SK-N-SH (cell line): ENCODE measurements around the gene OSBPL10. TPM values are rescaled to one million over a fixed set of nuclear protein-coding genes. Genes with fewer than 3 reads are reported as not detected.

Experiments
- CTCF ChIA-PET: fragments of 300-600, 350-600 bp; formaldehyde crosslinking; extraction: SDS; loops from one replicate; lab custom pipeline; 2021; lab: Yijun Ruan, JAX
- POLR2A ChIA-PET: fragments of 350-600 bp; sonication (Branson Sonifier 250); formaldehyde crosslinking; extraction: SDS; loops from one replicate; lab custom pipeline; 2020; ENCODE audit warnings: antibody characterized with exemption, inconsistent platforms; lab: Yijun Ruan, JAX
- DNase-seq: peaks from one replicate; pipeline ENCODE4 v3.0.0; 2012
- H2AFZ ChIP-seq: fragments of 200-600 bp; sonication (generic); 2 replicates; pipeline ENCODE4 v1.8.1; 2016; ENCODE audit warnings: antibody characterized with exemption, mild to moderate bottlenecking, low read depth
- H3F3A ChIP-seq: fragments of 200-600 bp; sonication (generic); replicated peaks from 2 replicates; pipeline ENCODE3; 2016; ENCODE audit warnings: antibody characterized with exemption, mild to moderate bottlenecking; ENCODE audit not compliant: insufficient read depth
- H3K27ac ChIP-seq, 2 experiments: fragments of 200-500 bp in 1 of 2; fragments of 200-600 bp in 1 of 2; sonication (Bioruptor generic) in 1 of 2; sonication (generic), shearing (Covaris generic) in 1 of 2; 2 replicates each; pipeline versions ENCODE4 v1.5.1 to v1.6.1; 2014 to 2016; ENCODE audit warnings: low read depth in 2 of 2, inconsistent platforms in 1 of 2, low read length in 1 of 2, mild to moderate bottlenecking in 1 of 2, mixed read lengths in 1 of 2
- H3K27me3 ChIP-seq: fragments of 200-600 bp; sonication (generic), shearing (Covaris generic); 2 replicates; pipeline ENCODE4 v1.6.1; 2016; ENCODE audit warnings: mixed run types; ENCODE audit not compliant: insufficient read depth
- H3K36me3 ChIP-seq, 2 experiments: fragments of 200-500 bp in 1 of 2; fragments of 200-600 bp in 1 of 2; sonication (Bioruptor generic) in 1 of 2; sonication (generic) in 1 of 2; replicated peaks in 1 of 2; 2 replicates each; pipeline versions ENCODE3 to v1.5.1; 2014 to 2016; ENCODE audit warnings: low read length in 1 of 2, mild to moderate bottlenecking in 1 of 2; ENCODE audit not compliant: insufficient read depth in 2 of 2, control insufficient read depth in 1 of 2
- H3K4me1 ChIP-seq, 2 experiments: fragments of 200-500 bp in 1 of 2; fragments of 200-600 bp in 1 of 2; sonication (Bioruptor generic) in 1 of 2; sonication (generic), shearing (Covaris generic) in 1 of 2; 2 replicates each; pipeline versions ENCODE4 v1.5.1 to v1.6.1; 2014 to 2016; ENCODE audit warnings: low read depth in 1 of 2, low read length in 1 of 2, mixed run types in 1 of 2; ENCODE audit not compliant: insufficient read depth in 2 of 2, control insufficient read depth in 1 of 2
- H3K4me2 ChIP-seq: fragments of 200-600 bp; sonication (generic), shearing (Covaris generic); 2 replicates; pipeline ENCODE4 v1.6.1; 2017; ENCODE audit warnings: mixed run types
- H3K4me3 ChIP-seq, 2 experiments: fragments of 200-500 bp in 1 of 2; fragments of 200-600 bp in 1 of 2; sonication (Bioruptor generic) in 1 of 2; sonication (generic), shearing (Covaris generic) in 1 of 2; 2 replicates each; pipeline versions ENCODE4 v1.5.1 to v1.8.1; 2014 to 2016; ENCODE audit warnings: low read depth in 2 of 2, inconsistent platforms in 1 of 2, low read length in 1 of 2, mild to moderate bottlenecking in 1 of 2, mixed read lengths in 1 of 2, moderate library complexity in 1 of 2
- H3K79me2 ChIP-seq: fragments of 200-600 bp; sonication (generic); 2 replicates; pipeline ENCODE4 v1.8.1; 2017; ENCODE audit warnings: mild to moderate bottlenecking; ENCODE audit not compliant: insufficient read depth
- H3K9ac ChIP-seq: fragments of 200-600 bp; sonication (generic); 2 replicates; pipeline ENCODE4 v1.6.1; 2017; ENCODE audit warnings: mixed run types
- H3K9me2 ChIP-seq: fragments of 200-600 bp; sonication (generic); 2 replicates; pipeline ENCODE4 v1.6.1; 2017; ENCODE audit warnings: mixed run types
- H3K9me3 ChIP-seq: fragments of 200-600 bp; sonication (generic); 2 replicates; pipeline ENCODE4 v1.6.1; 2017; ENCODE audit warnings: mixed run types, mild to moderate bottlenecking, moderate library complexity
- H4K20me1 ChIP-seq: fragments of 200-600 bp; sonication (generic); 2 replicates; pipeline ENCODE4 v1.6.1; 2017; ENCODE audit warnings: mild to moderate bottlenecking, mixed run types; ENCODE audit not compliant: insufficient read depth
- CHD2 ChIP-seq: fragments of 150-350 bp; IDR thresholded peaks from 2 replicates; pipeline ENCODE4 v1.6.1; 2018; ENCODE audit warnings: low read length; ENCODE audit not compliant: partially characterized antibody
- ELF1 ChIP-seq: IDR thresholded peaks from 2 replicates; pipeline ENCODE4 v1.4.0; 2012
- EP300 ChIP-seq, 2 experiments: IDR thresholded peaks; 2 replicates each; pipeline versions ENCODE4 v1.4.0 to v1.6.1; 2012; ENCODE audit warnings: borderline replicate concordance in 1 of 2, low read depth in 1 of 2, low read length in 1 of 2
- EZH2phosphoT487 ChIP-seq: fragments of 200-600 bp; sonication (generic); IDR thresholded peaks from 2 replicates; pipeline ENCODE4 v1.6.1; 2017; ENCODE audit warnings: low read depth, mixed run types, mild to moderate bottlenecking, antibody characterized with exemption, moderate library complexity, borderline replicate concordance
- FOSL2 ChIP-seq: IDR thresholded peaks from 2 replicates; pipeline ENCODE4 v1.4.0; 2012; ENCODE audit warnings: low read depth, mild to moderate bottlenecking, moderate library complexity, borderline replicate concordance
- GATA2 ChIP-seq: sonication (generic); formaldehyde crosslinking; IDR thresholded peaks from 2 replicates; pipeline ENCODE4 v1.5.0; 2020; ENCODE audit warnings: mild to moderate bottlenecking, missing genetic modification reagents
- IRF3 ChIP-seq: fragments of 150-350 bp; IDR thresholded peaks from 2 replicates; pipeline ENCODE4 v1.6.1; 2016; ENCODE audit warnings: mild to moderate bottlenecking, low read depth, low read length
- MAX ChIP-seq: IDR thresholded peaks from 2 replicates; pipeline ENCODE4 v1.4.0; 2012; ENCODE audit warnings: low read depth
- MEF2A ChIP-seq: IDR thresholded peaks from 2 replicates; pipeline ENCODE4 v1.4.0; 2012; ENCODE audit warnings: low read depth, borderline replicate concordance
- NFIC ChIP-seq: IDR thresholded peaks from 2 replicates; pipeline ENCODE4 v1.4.0; 2012; ENCODE audit warnings: borderline replicate concordance
- NRF1 ChIP-seq: IDR thresholded peaks from 2 replicates; pipeline ENCODE4 v1.6.1; 2012; ENCODE audit warnings: low read depth, mild to moderate bottlenecking, low read length
- POLR2AphosphoS5 ChIP-seq: IDR thresholded peaks from 2 replicates; pipeline ENCODE4 v1.6.1; 2012; ENCODE audit warnings: low read depth, low read length
- RCOR1 ChIP-seq: fragments of 150-350 bp; IDR thresholded peaks from 2 replicates; pipeline ENCODE4 v1.6.1; 2017; ENCODE audit warnings: antibody characterized with exemption, low read length
- REST ChIP-seq: IDR thresholded peaks from 2 replicates; pipeline ENCODE4 v1.6.1; 2012; ENCODE audit warnings: mild to moderate bottlenecking, low read depth, low read length, moderate library complexity
- RFX5 ChIP-seq: IDR thresholded peaks from 2 replicates; pipeline ENCODE4 v1.6.1; 2012; ENCODE audit warnings: mild to moderate bottlenecking, improper control_type of control experiment, low read length
- RXRA ChIP-seq: IDR thresholded peaks from 2 replicates; pipeline ENCODE4 v1.4.0; 2012; ENCODE audit warnings: low read depth, mild to moderate bottlenecking, borderline replicate concordance
- SMC3 ChIP-seq: IDR thresholded peaks from 2 replicates; pipeline ENCODE4 v1.6.1; 2012; ENCODE audit warnings: low read depth, low read length, improper control_type of control experiment
- TAF1 ChIP-seq: IDR thresholded peaks from 2 replicates; pipeline ENCODE4 v1.6.1; 2012; ENCODE audit warnings: low read depth, mild to moderate bottlenecking, low read length, moderate library complexity, borderline replicate concordance
- USF2 ChIP-seq: fragments of 150-350 bp; IDR thresholded peaks from 2 replicates; pipeline ENCODE4 v1.6.1; 2017; ENCODE audit warnings: antibody characterized with exemption, low read length, low read depth, borderline replicate concordance
- YY1 ChIP-seq: IDR thresholded peaks from 2 replicates; pipeline ENCODE4 v1.4.0; 2012; ENCODE audit warnings: low read depth, mild to moderate bottlenecking
- WGBS: methylation state at CpG from one replicate; pipeline ENCODE4 v1.1.6; 2017; ENCODE audit warnings: low lambda C conversion rate; 5-methylcytosine and 5-hydroxymethylcytosine counted together
- polyA plus RNA-seq, 3 experiments: library from polyadenylated mRNA; depleted of rRNA; stranded (reverse); fragments of >200 nt; gene quantifications; 2 replicates each; pipeline ENCODE4 v1.2.3, GENCODE V29; 2012

Gene OSBPL10
- polyA plus RNA-seq, 1 of the 3 experiments (the other 2 are of a cell fraction), result 0.12 TPM

- Histone ChIP-seq H2AFZ (no peak overlapping the region), H3K27ac (no peak overlapping the region), H3K4me3 (no peak overlapping the region), H3F3A (no peaks in the 10 kb centered on the region), H3K9me3 (no peaks in the 10 kb centered on the region), H4K20me1 (no peaks in the 10 kb centered on the region), H3K27me3 (no peaks in the 10 kb centered on the region), H3K9ac (no peak overlapping the region), H3K79me2 (no peaks in the 10 kb centered on the region), H3K9me2 (no peaks in the 10 kb centered on the region), H3K4me2 (no peak overlapping the region), H3K4me1 (no peaks in the 10 kb centered on the region), H3K36me3 (no peaks in the 10 kb centered on the region)
- TF ChIP-seq NFIC (no peak), POLR2AphosphoS5 (no peak), NRF1 (no peak), RFX5 (no peak), TAF1 (no peak), MEF2A (no peak), ELF1 (no peak), SMC3 (no peak), MAX (no peak)
- WGBS, result 62% methylated on average over 3 of the region's 4 CpGs
- ChIA-PET POLR2A (no interaction called here), CTCF (no interaction called here)
- DNase-seq, result no peak
These were observed 180.6 kb downstream of the OSBPL10 start for GRCh38 chr3:31800436-31800835.

- Histone ChIP-seq H3K4me1 (no peaks in the 10 kb centered on the region), H3F3A (no peaks in the 10 kb centered on the region), H3K79me2 (no peaks in the 10 kb centered on the region), H3K4me3 (no peak overlapping the region), H3K9me2 (no peaks in the 10 kb centered on the region), H3K27ac (no peak overlapping the region), H3K36me3 (no peaks in the 10 kb centered on the region), H4K20me1 (no peaks in the 10 kb centered on the region), H2AFZ (no peak overlapping the region), H3K9me3 (no peaks in the 10 kb centered on the region), H3K9ac (no peak overlapping the region), H3K27me3 (no peaks in the 10 kb centered on the region), H3K4me2 (no peak overlapping the region)
- WGBS, result 79% methylated on average over 4 of the region's 4 CpGs
- POLR2A ChIA-PET, result no interaction called here
- TF ChIP-seq MEF2A (no peak), EZH2phosphoT487 (no peak), CHD2 (no peak), NRF1 (no peak), MAX (no peak), USF2 (no peak), RCOR1 (no peak), RFX5 (no peak), RXRA (no peak), REST (no peak), EP300 (IDR thresholded peaks at IDR 0.05; ENCODE audit: borderline replicate concordance in 1 of 2, low read depth in 1 of 2, low read length in 1 of 2) (no peak), IRF3 (no peak), YY1 (no peak), GATA2 (CRISPR knock-in tag) (no peak), FOSL2 (no peak)
- DNase-seq, result no peak
- CTCF ChIA-PET, result no interaction called here
These were observed 182.2 kb downstream of the OSBPL10 start for GRCh38 chr3:31798840-31799239.
